Measurements from ENCODE around the gene RAB3C. TPM values are rescaled to one million over a fixed set of nuclear protein-coding genes. Genes with fewer than 3 reads are reported as not detected.
A peak's percentile ranks its signal among the peaks of the same experiment; 100 is the strongest.

Gene RAB3C
- total and polyA plus RNA-seq, 2 donors (not counting 1 experiment from before 2014, with no cell fraction given), result not detected

- Histone ChIP-seq H4K20me1 (ENCODE audit: control insufficient read depth, extremely low read depth, insufficient read depth, low read length) (no peaks in the 10 kb centered on the region), H3K36me3 (ENCODE audit: control insufficient read depth, insufficient read depth, low read length) (no peaks in the 10 kb centered on the region), H2AFZ (ENCODE audit: low read length) (no peak overlapping the region), H3K27ac (ENCODE audit: insufficient read depth, low read length) (no peak overlapping the region), H3K79me2 (ENCODE audit: control insufficient read depth, insufficient read depth, low read length) (no peaks in the 10 kb centered on the region), H3K9me3 (ENCODE audit: control insufficient read depth, insufficient read depth, low read depth, low read length) (no peaks in the 10 kb centered on the region), H3K4me1 (ENCODE audit: control insufficient read depth, extremely low read depth, insufficient read depth, low read length) (no peaks in the 10 kb centered on the region), H3K9ac (ENCODE audit: insufficient read depth, low read length) (no peak overlapping the region), H3K27me3 (ENCODE audit: control insufficient read depth, insufficient read depth, low read length) (peaks cover 3% of the 10 kb centered on the region), H3K4me2 (ENCODE audit: extremely low read depth, insufficient read depth, low read length) (no peak overlapping the region), H3K4me3 (replicated peaks in 1 of 4; ENCODE audit: control extremely low read depth in 1 of 4, insufficient read depth in 1 of 4, low read depth in 3 of 4, low read length in 4 of 4) (no peak overlapping the region)
- no peak for TF ChIP-seq CTCF (conservative IDR thresholded peaks at IDR 0.05 in 1 of 2, IDR thresholded peaks at IDR 0.05 in 1 of 2; ENCODE audit: low read depth in 1 of 2, low read length in 2 of 2)
- no peak for TF ChIP-seq EZH2 (IDR thresholded peaks at IDR 0.05; ENCODE audit: low read length, missing control alignments)
- no peak for DNase-seq (ENCODE audit: low read depth in 2 of 2)
Measured at GRCh38 chr5:58868931-58869330, 286.1 kb downstream of the RAB3C start.

DNA sequence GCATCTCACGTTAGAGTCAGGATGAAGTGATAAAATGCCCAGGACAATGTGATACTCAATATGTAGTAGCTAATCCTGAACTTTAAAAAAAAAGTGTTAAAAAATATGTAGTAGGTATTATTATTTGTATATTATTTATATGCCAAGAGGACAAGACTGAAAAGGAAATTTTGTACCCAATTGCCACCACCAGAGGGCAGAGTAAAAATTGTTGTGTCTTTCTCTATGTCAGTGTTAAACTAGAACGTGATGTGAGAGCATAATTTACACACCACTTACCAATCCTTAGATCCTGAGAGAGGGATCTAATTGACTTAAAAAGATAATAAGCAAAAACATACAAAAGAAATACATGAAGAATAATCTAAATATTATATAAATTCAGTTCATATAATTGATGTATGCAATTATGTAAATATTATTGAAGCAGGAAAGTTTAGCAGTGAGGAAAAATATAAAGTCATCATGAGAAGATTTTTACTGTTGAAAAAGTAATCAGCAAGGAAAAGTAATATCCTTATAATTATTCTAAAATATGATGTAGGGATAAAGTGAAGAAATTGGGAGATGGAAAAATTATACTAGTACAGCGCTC lies 288.9 kb downstream of the RAB3C start:
- Histone ChIP-seq H4K20me1 (ENCODE audit: control insufficient read depth, extremely low read depth, insufficient read depth, low read length) (no peaks in the 10 kb centered on the region), H3K4me2 (ENCODE audit: extremely low read depth, insufficient read depth, low read length) (no peak overlapping the region), H3K27me3 (ENCODE audit: control insufficient read depth, insufficient read depth, low read length) (peaks cover 3% of the 10 kb centered on the region), H2AFZ (ENCODE audit: low read length) (no peak overlapping the region), H3K9ac (ENCODE audit: insufficient read depth, low read length) (no peak overlapping the region), H3K4me3 (replicated peaks in 1 of 4; ENCODE audit: control extremely low read depth in 1 of 4, insufficient read depth in 1 of 4, low read depth in 3 of 4, low read length in 4 of 4) (no peak overlapping the region), H3K4me1 (ENCODE audit: control insufficient read depth, extremely low read depth, insufficient read depth, low read length) (no peaks in the 10 kb centered on the region), H3K27ac (ENCODE audit: insufficient read depth, low read length) (no peak overlapping the region), H3K9me3 (ENCODE audit: control insufficient read depth, insufficient read depth, low read depth, low read length) (no peaks in the 10 kb centered on the region), H3K36me3 (ENCODE audit: control insufficient read depth, insufficient read depth, low read length) (no peaks in the 10 kb centered on the region), H3K79me2 (ENCODE audit: control insufficient read depth, insufficient read depth, low read length) (no peaks in the 10 kb centered on the region)
- no peak for TF ChIP-seq EZH2 (IDR thresholded peaks at IDR 0.05; ENCODE audit: low read length, missing control alignments)
- TF ChIP-seq CTCF (conservative IDR thresholded peaks at IDR 0.05 in 1 of 2, IDR thresholded peaks at IDR 0.05 in 1 of 2; ENCODE audit: low read depth in 1 of 2, low read length in 2 of 2), result peak; percentile 53 to 72
- DNase-seq (ENCODE audit: low read depth in 2 of 2), result peak; percentile 12 to 57

DNA sequence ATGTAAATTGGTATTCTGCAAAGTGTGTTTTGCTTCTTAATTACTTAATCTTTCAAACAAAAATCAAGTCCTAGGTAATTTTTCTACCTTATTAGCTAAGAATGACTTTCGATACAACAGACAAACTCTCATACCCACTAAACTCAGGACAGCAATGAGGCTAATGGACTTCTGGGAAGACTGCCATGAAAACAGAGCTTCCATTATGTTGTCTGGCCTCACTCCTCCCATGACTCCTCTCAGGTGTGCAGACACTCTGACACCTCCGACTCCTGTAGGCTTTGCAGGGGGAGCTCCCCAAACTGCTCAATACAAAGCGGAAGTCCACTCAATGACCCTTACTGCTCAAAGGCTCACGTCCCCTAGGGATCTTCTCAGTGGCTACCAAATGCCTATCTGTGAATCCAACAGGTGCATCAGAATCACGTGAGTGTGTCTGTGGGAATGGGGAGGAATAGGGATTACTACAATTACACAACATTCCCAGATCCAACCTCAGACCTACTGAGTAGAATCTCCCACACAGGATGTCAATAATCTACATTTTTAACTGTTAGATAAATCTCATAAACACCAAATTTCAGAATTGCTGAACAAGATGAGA lies 289.9 kb downstream of the RAB3C start:
- Histone ChIP-seq H3K79me2 (ENCODE audit: control insufficient read depth, insufficient read depth, low read length) (no peaks in the 10 kb centered on the region), H3K27ac (ENCODE audit: insufficient read depth, low read length) (no peak overlapping the region), H3K4me1 (ENCODE audit: control insufficient read depth, extremely low read depth, insufficient read depth, low read length) (no peaks in the 10 kb centered on the region), H3K4me2 (ENCODE audit: extremely low read depth, insufficient read depth, low read length) (no peak overlapping the region), H3K9me3 (ENCODE audit: control insufficient read depth, insufficient read depth, low read depth, low read length) (no peaks in the 10 kb centered on the region), H3K27me3 (ENCODE audit: control insufficient read depth, insufficient read depth, low read length) (peaks cover 3% of the 10 kb centered on the region), H3K36me3 (ENCODE audit: control insufficient read depth, insufficient read depth, low read length) (no peaks in the 10 kb centered on the region), H3K4me3 (replicated peaks in 1 of 4; ENCODE audit: control extremely low read depth in 1 of 4, insufficient read depth in 1 of 4, low read depth in 3 of 4, low read length in 4 of 4) (no peak overlapping the region), H3K9ac (ENCODE audit: insufficient read depth, low read length) (no peak overlapping the region), H4K20me1 (ENCODE audit: control insufficient read depth, extremely low read depth, insufficient read depth, low read length) (no peaks in the 10 kb centered on the region), H2AFZ (ENCODE audit: low read length) (no peak overlapping the region)
- DNase-seq (ENCODE audit: low read depth in 2 of 2), result no peak
- TF ChIP-seq CTCF (conservative IDR thresholded peaks at IDR 0.05 in 1 of 2, IDR thresholded peaks at IDR 0.05 in 1 of 2; ENCODE audit: low read depth in 1 of 2, low read length in 2 of 2) (no peak), EZH2 (IDR thresholded peaks at IDR 0.05; ENCODE audit: low read length, missing control alignments) (no peak)
